ENCODE data around the gene LMTK3.

LMTK3 gene

DNA sequence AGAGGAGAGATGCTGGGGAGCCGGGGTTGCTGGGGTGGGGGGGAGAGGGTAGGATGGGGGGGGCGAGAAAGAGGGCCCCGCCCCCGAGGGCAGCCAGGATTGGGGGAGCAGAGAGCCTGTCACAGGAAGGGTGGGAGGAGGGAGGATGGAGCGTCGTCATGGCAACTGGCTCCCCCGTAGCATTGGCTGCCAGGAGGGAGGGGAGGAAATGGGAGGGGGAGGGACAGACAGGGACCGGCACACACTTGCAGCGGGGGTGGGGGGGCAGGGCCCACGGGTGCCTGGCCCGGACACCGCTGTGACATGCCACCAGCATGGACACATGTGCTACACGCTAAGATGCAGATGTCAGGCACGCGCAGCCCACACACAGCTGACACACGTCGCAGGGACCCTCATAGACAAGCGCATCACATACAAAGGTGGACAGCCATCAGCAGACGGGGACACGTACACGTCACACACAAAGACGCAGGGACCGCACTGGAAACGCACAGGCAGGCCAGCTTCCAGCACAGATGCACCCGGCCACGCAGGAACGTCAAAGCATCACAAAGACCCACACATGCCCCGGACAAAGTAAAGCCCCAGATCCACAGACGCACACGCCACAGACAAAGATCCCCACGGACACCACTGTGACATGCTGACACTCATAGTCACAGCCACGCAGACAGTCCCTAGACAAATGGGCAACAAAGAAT lies at the start of gene LMTK3:
Gene LMTK3 (minus strand): TSS at position 36 of the 704 bp plus-strand sequence. CDS start 259 bp downstream, outside the sequence.
- Mint-ChIP-seq H3K27ac (no peak within 1 kb of the TSS), H3K4me1 (ENCODE audit: low read depth) (peaks cover 15% of the 10 kb centered on the region), H3K36me3 (ENCODE audit: low read depth) (no peaks in the 10 kb centered on the region), H3K4me3 (no peak within 1 kb of the TSS), H3K27me3 (peaks cover 34% of the 10 kb centered on the region), H3K9me3 (no peaks in the 10 kb centered on the region)
- intact Hi-C loops (cut with micrococcal nuclease): no loop called here

DNA sequence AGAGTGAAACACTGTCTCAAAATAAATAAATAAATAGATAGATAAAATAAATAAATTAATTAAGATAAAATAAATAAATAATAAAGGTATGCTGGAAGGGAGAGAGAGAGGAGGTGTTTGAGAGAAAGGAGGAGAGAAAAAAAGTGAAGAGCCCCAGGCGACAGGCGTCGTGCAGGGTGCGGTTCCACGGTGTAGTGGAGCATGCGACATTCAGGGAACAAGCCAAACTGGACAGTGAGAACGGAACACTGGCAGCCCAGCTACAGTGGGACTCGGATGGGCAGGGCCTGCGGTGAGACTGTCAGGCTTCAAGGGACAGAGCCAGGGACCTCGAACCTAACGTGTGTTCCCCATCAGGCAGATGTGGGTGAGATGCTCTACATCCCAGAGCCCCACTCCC lies 49.8 kb upstream of the LMTK3 start:
- H3K36me3 Mint-ChIP-seq (ENCODE audit: low read depth): no peaks in the 10 kb centered on the region
- H3K9me3 Mint-ChIP-seq: no peaks in the 10 kb centered on the region
- no peak overlapping the region for H3K27ac Mint-ChIP-seq
- H3K4me3 Mint-ChIP-seq: no peak overlapping the region
- H3K27me3 Mint-ChIP-seq: peaks cover 28% of the 10 kb centered on the region
- intact Hi-C loops (cut with micrococcal nuclease): no loop called here
- H3K4me1 Mint-ChIP-seq (ENCODE audit: low read depth): peaks cover 15% of the 10 kb centered on the region

- intact Hi-C loops (cut with micrococcal nuclease): no loop called here
- Mint-ChIP-seq H3K27me3 (peaks cover 27% of the 10 kb centered on the region), H3K4me3 (no peak overlapping the region), H3K36me3 (ENCODE audit: low read depth) (no peaks in the 10 kb centered on the region), H3K9me3 (no peaks in the 10 kb centered on the region), H3K4me1 (ENCODE audit: low read depth) (peaks cover 15% of the 10 kb centered on the region), H3K27ac (no peak overlapping the region)
Observed at GRCh38 chr19:48560095-48560530, 48.5 kb upstream of the LMTK3 start.

DNA sequence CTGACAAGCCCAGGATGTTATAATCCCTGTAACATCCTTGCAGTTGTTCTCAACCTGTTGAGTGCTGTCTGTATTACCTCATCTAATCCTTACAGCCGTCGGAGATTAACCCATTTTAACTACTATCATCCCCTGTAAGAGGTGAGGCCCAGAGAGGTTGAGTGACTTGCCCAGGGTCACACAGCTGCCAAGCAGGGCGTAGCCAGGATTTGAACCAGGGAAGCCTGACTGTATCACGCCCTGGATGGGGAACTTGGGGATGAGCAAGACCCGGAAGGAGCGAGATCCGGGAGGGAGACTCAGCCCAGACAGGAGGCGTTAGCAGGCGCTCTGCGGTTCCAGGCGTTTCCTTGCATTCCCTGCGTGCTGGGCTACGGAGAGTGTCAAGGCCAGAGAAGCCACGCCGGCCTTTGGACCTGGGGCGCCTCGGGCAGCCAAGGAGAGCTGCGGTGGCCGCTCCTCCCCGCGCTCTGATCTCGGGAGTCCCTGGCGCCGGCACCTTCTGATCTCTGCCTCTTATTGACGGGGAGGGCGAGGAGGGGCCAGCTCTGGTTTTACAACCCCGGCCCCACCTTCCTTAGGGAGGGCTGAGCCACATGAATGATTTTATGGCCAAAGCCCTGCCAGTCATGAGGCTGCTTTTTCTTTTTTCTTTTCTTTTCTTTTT lies 46.5 kb upstream of the LMTK3 start:
- intact Hi-C loops (cut with micrococcal nuclease): no loop called here
- Mint-ChIP-seq H3K9me3 (no peaks in the 10 kb centered on the region), H3K4me3 (peak overlapping the region; percentile 45), H3K4me1 (ENCODE audit: low read depth) (peaks cover 5% of the 10 kb centered on the region), H3K27me3 (peaks cover 29% of the 10 kb centered on the region), H3K36me3 (ENCODE audit: low read depth) (no peaks in the 10 kb centered on the region), H3K27ac (peak overlapping the region; percentile 53)

DNA sequence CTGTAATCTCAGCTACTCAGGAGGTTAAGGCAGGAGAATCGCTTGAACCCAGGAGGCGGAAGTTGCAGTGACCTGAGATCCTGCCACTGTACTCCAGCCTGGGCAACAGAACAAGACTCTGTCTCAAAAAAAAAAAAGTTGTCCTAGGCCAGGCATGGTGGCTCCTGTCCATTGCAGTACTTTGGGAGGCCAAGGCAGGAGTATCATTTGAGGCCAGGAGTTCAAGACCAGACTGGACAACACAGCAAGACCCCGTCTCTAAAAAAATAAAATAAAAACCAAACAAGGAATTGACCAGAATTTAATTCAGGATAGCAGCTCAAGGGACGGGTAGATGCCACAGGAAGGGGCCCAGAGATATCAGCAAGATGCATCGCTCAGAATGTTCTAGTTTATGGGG lies 45.2 kb upstream of the LMTK3 start:
- intact Hi-C loops (cut with micrococcal nuclease): no loop called here
- H3K4me1 Mint-ChIP-seq (ENCODE audit: low read depth): peaks cover 5% of the 10 kb centered on the region
- no peaks in the 10 kb centered on the region for H3K36me3 Mint-ChIP-seq (ENCODE audit: low read depth)
- no peak overlapping the region for H3K4me3 Mint-ChIP-seq
- no peaks in the 10 kb centered on the region for H3K9me3 Mint-ChIP-seq
- H3K27me3 Mint-ChIP-seq: peaks cover 29% of the 10 kb centered on the region
- no peak overlapping the region for H3K27ac Mint-ChIP-seq

DNA sequence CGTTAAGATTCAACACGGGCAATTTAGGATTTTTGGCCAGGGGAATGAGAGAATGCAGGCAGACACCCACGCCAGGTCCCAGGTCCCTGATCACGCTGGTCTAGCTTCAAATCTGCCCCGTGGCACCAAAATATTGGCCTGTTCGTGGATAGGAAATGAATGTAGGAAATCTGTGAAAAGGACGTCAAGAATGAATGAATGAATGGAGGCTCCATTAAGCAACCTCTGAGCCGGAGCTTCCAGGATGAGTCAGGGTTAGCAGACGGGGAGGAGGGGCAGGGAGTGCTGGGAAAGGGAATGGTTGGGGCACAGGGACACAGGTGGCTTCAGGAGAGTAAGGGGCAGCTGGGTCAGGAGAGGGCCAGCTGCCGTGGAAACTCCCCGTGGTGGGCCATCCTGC lies 44.5 kb upstream of the LMTK3 start:
- H3K4me3 Mint-ChIP-seq: no peak overlapping the region
- intact Hi-C loops (cut with micrococcal nuclease): no loop called here
- no peak overlapping the region for H3K27ac Mint-ChIP-seq
- no peaks in the 10 kb centered on the region for H3K9me3 Mint-ChIP-seq
- peaks cover 5% of the 10 kb centered on the region for H3K4me1 Mint-ChIP-seq (ENCODE audit: low read depth)
- peaks cover 33% of the 10 kb centered on the region for H3K27me3 Mint-ChIP-seq
- no peaks in the 10 kb centered on the region for H3K36me3 Mint-ChIP-seq (ENCODE audit: low read depth)

DNA sequence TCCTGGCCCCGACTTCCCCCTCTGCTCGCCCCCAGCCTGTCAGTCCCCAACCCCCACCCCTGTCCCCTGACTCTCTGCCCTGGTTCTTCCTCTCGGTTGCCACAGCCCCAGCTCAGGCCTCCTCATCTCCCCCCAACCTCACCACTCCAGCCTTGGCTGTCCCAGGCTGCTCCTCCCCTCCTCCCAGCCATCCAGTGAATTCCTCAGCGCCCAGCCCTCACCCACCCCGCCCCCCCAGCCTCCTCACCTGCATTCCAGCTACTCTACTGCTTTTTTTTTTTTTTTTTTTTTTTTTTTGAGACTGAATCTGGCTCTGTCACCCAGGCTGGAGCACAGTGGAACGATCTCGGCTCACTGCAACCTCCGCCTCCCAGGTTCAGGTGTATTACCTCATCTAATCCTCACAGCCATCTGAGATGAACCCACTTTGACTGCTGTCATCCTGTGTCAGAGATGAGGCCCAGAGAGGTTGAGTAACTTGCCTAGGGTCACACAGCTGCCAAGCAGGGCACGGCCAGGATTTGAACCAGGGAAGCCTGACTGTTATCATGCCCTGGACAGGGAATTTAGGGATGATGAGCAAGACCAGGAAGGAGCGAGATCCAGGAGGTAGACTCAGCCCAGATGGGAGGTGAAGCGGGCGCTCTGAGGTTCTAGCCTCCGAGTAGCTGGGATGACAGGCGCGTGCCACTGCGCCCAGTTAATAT lies 42.9 kb upstream of the LMTK3 start:
- H3K9me3 Mint-ChIP-seq: no peaks in the 10 kb centered on the region
- H3K27me3 Mint-ChIP-seq: peaks cover 35% of the 10 kb centered on the region
- H3K27ac Mint-ChIP-seq: no peak overlapping the region
- peaks cover 5% of the 10 kb centered on the region for H3K4me1 Mint-ChIP-seq (ENCODE audit: low read depth)
- H3K36me3 Mint-ChIP-seq (ENCODE audit: low read depth): no peaks in the 10 kb centered on the region
- H3K4me3 Mint-ChIP-seq: no peak overlapping the region
- intact Hi-C loops (cut with micrococcal nuclease): no loop called here

GRCh38 chr19:48553676-48554384 lies 42.2 kb upstream of the LMTK3 start:
- H3K4me3 Mint-ChIP-seq: no peak overlapping the region
- no peaks in the 10 kb centered on the region for H3K36me3 Mint-ChIP-seq (ENCODE audit: low read depth)
- no peak overlapping the region for H3K27ac Mint-ChIP-seq
- H3K27me3 Mint-ChIP-seq: peaks cover 29% of the 10 kb centered on the region
- intact Hi-C loops (cut with micrococcal nuclease): no loop called here
- H3K9me3 Mint-ChIP-seq: no peaks in the 10 kb centered on the region
- peaks cover 3% of the 10 kb centered on the region for H3K4me1 Mint-ChIP-seq (ENCODE audit: low read depth)

DNA sequence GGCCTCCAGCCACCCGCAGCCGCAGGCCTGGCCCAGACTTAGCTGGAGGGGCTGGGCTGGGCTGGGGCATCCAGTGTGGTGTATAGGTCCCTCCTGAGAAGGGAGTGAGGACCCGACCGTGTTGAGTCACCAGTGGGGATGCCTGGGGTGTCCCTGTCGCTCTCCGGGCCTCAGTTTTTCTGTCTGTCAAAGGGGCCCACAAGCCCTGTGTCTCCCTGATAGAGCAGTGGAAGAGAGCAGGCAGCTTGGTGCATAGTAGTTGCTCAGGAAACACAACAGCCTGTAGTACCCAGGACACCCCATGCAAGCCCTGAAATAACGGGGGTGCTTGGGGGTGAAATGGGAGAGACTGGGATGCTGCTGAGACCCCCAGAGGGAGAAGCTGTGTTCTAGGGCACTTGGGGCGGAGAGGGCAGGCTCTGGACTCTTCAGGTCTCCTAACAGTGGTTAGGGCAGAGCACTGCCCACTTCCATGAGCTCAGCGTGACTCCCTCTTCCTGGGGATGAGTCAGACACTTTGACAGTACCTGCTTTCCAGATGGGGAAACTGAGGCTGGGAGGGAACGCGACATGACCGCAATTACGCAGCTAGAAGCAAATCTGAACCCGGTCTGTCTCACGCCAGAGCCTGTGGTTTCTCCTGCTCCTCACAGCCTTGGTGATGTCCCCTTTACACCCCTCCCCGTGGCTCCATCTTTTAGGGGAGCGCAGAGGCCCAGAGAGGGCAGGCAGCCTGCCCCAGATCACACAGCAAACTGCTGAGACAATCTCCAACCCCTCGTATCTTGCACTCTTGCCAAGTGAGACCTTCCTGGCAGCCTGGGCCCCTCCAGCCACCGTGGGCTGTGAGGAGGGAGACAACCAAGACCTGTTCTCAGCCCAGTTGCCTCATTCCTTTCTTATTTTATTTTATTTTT lies 41.0 kb upstream of the LMTK3 start:
- Mint-ChIP-seq H3K27ac (no peak overlapping the region), H3K9me3 (no peaks in the 10 kb centered on the region), H3K36me3 (ENCODE audit: low read depth) (no peaks in the 10 kb centered on the region), H3K4me1 (ENCODE audit: low read depth) (no peaks in the 10 kb centered on the region), H3K27me3 (peaks cover 20% of the 10 kb centered on the region), H3K4me3 (no peak overlapping the region)
- intact Hi-C loops (cut with micrococcal nuclease): no loop called here

DNA sequence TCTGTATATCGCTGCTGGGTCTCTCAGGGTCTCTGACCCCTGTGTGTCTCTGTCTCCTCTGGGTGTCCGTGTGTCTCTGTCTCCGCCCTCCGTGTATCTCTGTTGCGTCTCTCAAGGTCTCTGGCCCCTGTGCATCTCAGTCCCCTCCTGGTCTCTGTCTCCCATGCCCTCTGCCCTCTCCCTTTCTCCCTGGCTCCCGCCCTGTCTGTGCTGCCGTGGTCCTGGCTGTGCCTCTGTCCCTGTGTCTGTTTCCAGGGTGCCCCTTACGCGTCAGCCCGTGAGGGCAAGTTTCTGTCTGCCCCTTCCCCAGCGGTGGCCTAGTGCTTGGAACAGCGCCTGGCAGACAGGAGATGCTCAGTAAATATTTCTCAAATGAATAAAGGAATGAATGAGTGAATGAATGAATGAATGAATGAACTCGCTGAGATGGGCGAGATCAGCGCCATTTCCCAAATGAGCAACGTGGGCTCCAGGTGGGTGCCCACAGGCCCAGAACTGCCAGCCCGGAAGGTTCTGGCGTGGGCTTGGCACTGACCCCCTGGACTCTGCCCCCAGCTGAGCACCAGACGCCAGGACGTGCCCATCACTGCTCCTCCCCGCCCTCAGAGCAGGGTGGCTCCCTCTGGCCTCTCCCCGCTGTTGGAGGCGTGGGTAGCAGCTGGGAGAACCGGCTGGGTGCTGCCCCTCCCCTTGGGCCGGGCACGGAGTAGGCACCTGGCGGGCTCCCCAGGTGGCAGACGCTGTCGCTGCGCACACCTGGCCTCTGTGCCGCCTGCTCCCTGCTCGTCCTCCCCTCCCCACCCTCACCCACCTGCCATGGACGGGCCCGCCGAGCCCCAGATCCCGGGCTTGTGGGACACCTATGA lies 40.0 kb upstream of the LMTK3 start, which contains the start of gene SULT2B1:
Gene SULT2B1 (plus strand): TSS at position 736 of the 866 bp plus-strand sequence. CDS start 81 bp downstream, at position 817.
- H3K27me3 Mint-ChIP-seq: peaks cover 11% of the 10 kb centered on the region
- H3K27ac Mint-ChIP-seq: no peak within 1 kb of the TSS
- H3K9me3 Mint-ChIP-seq: no peaks in the 10 kb centered on the region
- H3K36me3 Mint-ChIP-seq (ENCODE audit: low read depth): no peaks in the 10 kb centered on the region
- intact Hi-C loops (cut with micrococcal nuclease): no loop called here
- no peaks in the 10 kb centered on the region for H3K4me1 Mint-ChIP-seq (ENCODE audit: low read depth)
- H3K4me3 Mint-ChIP-seq: no peak within 1 kb of the TSS

DNA sequence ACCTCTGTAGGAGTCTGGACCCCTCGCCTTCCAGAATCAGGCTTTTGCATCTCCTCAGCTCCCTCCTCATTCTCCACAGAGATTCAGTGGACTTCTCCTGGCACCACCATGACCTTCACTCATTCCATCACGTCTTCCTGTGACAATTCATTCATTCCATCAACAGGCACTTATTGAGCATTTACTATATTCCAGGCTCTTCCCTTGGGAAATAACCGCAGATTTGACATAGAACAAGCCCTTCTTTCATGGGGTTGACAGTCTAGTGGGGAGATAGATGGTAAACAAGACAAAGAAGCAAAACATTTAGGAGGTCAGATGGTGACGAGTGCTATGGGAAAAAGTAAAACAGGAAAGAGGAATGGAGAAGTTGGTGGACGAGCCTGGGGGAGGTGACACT lies 37.7 kb upstream of the LMTK3 start:
- Mint-ChIP-seq H3K4me3 (no peak overlapping the region), H3K9me3 (no peaks in the 10 kb centered on the region), H3K27ac (no peak overlapping the region), H3K4me1 (ENCODE audit: low read depth) (no peaks in the 10 kb centered on the region), H3K27me3 (peaks cover 6% of the 10 kb centered on the region), H3K36me3 (ENCODE audit: low read depth) (no peaks in the 10 kb centered on the region)
- intact Hi-C loops (cut with micrococcal nuclease): no loop called here

DNA sequence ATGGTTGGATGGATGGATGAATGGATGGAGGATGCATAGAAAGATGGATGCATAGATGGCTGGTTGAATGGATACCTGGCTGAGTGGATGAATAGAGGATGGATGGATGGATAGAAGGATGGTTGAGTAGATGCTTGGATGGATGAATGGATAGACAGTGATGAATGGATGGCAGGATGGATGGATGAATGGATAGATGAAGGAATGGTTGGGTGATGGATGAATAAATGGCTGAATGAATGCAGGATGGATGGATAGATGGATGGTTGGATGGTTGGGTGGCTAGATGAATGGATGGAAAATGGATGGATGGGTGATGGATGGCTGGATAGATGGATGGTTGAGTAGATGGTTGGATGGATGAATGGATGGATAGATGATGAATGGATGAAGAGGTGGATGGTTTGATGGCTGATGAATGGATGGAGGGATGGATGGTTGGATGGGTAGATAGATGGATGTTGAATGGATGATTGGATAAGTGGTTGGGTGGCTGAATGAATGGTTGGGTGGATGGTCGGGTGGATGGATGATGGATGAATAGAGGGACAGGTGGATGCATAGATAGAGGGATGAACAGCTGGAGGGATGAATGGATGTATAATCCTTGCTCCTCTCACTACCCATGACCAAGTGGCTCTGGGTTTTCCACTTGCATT lies 36.7 kb upstream of the LMTK3 start:
- no peaks in the 10 kb centered on the region for H3K9me3 Mint-ChIP-seq
- intact Hi-C loops (cut with micrococcal nuclease): no loop called here
- H3K36me3 Mint-ChIP-seq (ENCODE audit: low read depth): no peaks in the 10 kb centered on the region
- no peak overlapping the region for H3K27ac Mint-ChIP-seq
- no peak overlapping the region for H3K4me3 Mint-ChIP-seq
- peaks cover 2% of the 10 kb centered on the region for H3K4me1 Mint-ChIP-seq (ENCODE audit: low read depth)
- peaks cover 6% of the 10 kb centered on the region for H3K27me3 Mint-ChIP-seq
